Fibroblast of the conjunctiva (primary cell): ENCODE data around the gene FGF19.

Experiments used
- DNase-seq: peaks from one replicate; pipeline ENCODE4 v3.0.0-alpha.2; 2010; ENCODE audit warnings: low read depth

FGF19 gene

GRCh38 chr11:69654660-69655478 is 49.0 kb downstream of the FGF19 start:
- DNase-seq = no peak

GRCh38 chr11:69654001-69654659 is 49.7 kb downstream of the FGF19 start:
- DNase-seq = no peak

DNA sequence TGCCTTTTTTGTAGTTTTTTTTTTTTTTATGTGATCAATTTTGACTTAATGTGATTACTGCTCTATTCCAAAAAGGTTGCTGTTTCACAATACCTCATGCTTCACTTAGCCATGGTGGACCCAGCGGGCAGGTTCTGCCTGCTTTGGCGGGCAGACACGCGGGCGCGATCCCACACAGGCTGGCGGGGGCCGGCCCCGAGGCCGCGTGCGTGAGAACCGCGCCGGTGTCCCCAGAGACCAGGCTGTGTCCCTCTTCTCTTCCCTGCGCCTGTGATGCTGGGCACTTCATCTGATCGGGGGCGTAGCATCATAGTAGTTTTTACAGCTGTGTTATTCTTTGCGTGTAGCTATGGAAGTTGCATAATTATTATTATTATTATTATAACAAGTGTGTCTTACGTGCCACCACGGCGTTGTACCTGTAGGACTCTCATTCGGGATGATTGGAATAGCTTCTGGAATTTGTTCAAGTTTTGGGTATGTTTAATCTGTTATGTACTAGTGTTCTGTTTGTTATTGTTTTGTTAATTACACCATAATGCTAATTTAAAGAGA is 50.3 kb downstream of the FGF19 start:
- no peak for DNase-seq

GRCh38 chr11:69652999-69653398 is 50.8 kb downstream of the FGF19 start:
- no peak for DNase-seq

- DNase-seq = no peak
Observed at GRCh38 chr11:69651834-69652620, 51.8 kb downstream of the FGF19 start.

GRCh38 chr11:69650832-69651344 is 52.9 kb downstream of the FGF19 start:
- no peak for DNase-seq

DNA sequence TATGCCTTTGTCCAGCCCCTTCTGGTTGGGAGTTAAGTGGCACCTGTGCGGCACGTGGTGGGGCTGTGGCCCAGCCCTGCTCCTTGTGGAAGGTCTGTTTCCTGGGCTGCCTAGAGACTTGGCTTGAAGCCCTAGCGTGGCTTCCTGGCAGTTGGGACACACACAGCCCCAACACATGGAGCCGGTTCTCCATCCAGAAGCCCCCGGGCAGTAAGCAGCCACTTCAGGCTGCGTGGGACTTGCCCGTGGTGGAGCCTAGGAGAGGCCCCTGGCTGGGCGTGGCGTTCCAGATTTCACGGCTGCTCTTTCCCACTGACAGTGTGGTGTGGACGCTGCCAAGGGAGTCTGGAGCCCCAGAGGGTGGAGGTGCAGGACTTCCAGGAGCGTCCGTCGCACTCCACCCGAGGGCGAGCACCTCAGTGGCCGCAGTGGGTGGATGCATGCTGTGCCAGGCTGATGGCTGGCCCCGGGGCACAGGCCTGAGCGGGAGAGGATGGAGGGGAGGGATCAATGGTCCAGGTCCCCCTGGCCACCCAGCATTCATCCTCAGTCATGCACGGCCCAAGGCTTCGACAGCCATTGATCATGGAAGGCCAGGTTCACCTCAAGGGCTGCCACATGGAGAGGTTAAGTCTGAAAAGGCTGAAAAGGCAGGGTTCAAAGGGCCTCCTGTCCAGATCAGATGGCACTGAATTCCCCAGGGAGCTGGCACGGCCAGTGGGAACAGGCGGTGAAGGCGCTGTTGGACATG is 53.6 kb downstream of the FGF19 start:
- DNase-seq = no peak

DNA sequence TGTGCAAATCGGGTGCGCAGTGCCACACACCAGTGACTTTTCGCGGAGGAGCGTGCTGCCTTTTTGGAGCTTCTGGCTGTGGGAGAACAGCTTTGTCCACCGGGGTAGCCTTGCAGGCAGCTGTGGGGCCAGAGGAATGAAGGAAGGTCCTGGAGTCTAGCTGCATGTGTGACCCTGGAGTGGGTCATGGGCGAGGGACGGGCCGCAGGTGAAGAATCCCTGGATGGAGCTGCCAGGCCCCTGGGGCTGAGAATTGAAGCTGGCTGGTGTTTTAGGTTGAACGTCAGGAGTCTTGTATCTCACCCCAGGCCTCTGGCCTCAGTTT is 54.3 kb downstream of the FGF19 start:
- DNase-seq = no peak

DNA sequence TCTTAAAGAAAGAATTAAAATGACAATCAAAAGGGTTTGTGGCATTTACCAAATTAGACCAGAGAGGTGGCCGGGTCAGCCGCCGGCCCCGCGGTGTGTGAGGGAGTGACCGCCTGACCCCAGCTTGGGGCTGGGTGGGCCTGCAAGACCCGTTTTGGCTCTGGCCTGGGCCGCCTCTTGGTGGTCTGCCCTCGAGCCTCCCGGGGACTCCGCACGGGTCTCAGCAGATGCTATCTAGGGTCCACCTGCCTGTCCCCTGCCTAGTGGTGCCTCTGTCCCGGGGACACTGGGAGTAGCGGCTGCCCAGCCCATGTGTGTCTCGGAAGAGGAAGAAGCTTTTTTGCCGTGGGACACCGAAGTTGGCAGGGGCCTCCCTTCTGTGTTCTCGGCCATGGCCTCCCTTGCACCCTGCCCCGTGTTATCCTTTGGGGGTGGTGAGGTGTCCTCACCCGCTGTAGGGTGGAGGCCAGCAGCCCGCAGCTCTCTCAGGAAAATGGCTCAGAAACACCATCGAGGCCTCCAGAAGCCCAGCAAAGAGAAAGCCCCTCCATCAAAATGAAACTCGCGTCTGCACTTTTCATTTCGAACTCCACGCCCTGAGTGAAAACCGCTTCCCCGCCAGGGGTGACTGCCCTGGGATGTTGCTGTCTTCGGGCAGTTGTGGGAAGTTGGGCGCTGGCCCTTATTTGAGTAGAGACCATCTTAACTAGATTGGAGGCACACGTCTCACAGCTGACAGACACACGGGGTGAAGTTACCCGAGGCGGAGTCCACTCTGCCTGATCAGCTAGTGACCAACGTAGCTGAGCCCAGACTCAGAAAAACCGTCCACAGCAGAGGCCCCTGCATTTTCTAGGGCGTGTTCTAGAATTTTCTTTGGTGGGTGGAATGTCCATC is 54.9 kb downstream of the FGF19 start:
- DNase-seq = no peak
